GM18873 (cell line): ENCODE data around the gene G2E3.
"Not testable (repeated sequence)": the region's sequence is repeated elsewhere in the genome, so short reads cannot be mapped to it uniquely, and the experiment has no call there.

ENCODE experiments used
- ATAC-seq: cut with Tn5 transposase; IDR thresholded peaks from one replicate; pipeline ENCODE4 v1.9.1; 2021; ENCODE audit warnings: mild to moderate bottlenecking, moderate library complexity, moderate number of reproducible peaks; ENCODE audit not compliant: unreplicated experiment, low FRiP score

Gene G2E3

DNA sequence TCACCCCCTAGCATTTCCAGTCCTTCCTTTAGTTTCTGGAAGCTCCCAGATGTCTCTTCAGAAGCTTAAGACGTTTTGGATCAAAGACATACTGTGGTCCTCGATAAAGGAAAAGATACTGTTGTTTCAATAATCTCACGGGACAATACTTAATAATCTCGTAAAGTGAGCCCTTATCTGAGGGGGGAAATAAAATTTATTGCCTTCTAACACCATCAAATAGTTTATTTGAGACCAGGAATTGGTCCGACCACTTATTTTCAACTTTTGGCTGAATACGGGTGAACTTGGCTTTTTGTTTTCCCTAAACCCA, 640 bp upstream of the G2E3 start:
- no peak for ATAC-seq

DNA sequence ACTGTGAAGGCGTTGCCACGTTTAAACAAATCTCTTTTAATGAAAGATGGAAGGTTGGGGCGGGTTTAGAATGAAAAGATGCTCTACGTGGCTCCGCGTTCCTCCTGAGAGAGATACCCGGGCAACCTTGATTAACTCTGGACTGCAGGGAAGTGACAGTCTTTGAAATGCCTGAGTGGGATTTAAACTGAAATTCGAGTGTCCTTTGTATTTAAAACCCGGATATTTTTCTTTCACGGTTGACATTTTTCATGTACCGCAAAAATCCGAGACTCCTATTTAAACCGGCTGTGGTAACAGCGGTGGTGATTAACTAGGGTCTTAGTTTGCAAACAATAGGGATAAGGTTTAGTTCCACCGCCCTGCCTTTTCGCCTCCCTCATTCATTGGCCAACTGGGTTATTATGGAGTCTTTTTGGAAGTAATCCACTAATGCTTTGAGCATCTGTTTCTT, 707 bp downstream of the G2E3 start:
- no peak for ATAC-seq

DNA sequence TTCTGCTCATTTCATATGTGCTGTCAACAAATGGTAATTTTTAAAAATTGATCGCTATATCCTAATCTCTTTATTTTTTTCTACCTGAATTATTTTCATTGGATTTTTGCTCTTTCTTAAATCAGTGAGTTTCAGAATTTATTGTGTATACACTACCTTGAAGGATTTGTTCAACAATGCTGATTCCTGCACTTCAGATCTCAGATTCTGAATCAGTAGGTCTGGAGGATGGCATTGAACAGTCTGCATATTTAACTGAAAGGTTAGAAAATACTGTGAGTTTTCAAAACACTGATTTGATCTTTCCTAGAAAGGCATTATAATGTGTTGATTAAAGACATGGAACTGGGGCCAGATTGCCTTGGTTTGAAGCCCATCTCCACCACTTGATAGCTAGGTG, 1.6 kb downstream of the G2E3 start:
- ATAC-seq, result no peak

DNA sequence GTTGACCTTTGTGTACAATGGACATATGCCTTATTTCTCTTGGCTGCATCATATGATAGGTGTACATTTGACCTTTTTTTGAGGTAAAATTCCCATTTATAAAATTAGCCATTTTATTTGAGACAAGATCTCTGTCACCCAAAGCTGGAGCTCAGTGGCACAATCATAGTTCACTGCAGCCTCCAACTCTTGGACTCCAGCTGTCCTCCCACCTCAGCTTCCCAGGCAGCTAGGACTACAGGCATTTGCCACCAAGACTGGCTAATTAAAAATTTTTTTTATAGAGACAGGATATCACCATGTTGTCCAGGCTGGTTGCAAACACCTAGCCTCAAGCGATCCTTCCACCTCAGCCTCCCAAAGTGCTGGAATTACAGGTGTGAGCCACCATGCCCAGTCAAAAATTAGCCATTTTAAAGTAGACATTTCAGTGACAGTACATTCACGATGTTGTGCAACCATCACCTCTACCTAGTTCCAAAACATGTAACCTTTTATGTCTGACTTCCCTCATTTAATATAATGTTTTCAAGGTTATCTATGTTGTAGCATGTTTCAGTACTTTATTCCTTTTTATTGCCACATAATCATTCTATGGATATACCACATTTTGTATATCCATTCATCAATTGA, 5.4 kb downstream of the G2E3 start:
- no peak for ATAC-seq

DNA sequence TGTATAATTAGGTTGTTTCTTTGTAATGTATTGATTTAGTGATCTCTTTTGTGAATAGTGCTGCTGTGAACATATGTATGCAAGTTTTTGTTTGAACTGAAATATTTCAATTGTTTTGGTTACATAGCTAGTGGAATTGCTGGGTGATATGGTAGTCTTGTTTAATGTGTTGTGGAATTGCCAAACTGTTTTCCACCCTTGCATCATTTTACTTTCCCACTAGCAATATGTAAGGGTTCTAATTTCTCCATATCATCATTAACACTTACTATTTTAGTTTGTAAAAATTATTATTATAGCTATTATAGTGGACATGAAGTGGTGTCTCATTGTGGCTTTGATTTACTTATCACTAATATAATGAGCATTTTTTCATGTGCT, 5.9 kb downstream of the G2E3 start:
- ATAC-seq, result no peak

DNA sequence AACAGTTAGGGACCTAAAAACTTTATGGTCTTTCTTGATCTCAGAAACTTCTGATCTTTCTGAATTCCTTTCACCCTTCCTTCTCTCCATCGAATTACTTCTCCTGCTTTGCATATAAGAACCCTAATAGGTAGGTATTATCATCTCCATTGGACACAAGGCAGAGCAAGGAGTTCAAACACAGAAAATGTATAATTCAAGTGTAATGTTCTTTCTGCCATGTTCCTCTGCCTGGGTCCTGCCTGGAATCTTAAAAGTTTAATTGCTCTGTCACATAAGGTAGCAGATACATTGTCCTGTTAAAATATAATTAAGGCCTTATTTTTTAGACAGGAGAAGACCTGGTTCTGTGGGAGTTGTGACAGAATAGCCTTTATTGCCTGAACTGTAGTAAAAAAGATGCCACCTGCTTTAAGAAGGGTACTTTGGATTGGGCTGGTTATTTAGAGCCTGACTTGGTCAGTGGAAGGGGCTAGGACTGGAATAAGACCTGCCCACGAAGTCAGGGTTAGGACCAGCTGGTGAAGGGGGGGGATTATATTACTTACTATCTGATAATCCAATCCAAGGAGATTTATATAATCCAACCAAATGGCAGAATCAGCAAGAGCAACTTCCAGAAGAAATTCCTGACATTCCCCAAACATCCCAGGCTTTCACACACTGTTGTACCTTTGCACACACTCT, 10.4 kb downstream of the G2E3 start:
- no peak for ATAC-seq

DNA sequence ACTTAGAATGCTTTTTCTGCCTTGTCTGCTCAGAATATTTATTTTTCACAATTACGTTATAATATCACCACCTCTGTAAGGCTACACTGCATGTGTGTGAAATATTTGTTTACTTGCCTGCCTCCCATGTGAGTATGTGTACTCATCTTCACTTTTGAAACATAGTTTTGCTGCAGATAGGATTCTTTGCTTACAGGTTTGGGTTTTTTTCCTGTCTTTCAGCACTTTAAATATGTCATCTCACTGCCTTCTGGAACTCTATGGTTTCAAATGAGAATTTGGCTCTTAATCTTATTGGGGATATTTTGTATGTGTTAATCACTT, 10.9 kb downstream of the G2E3 start:
- ATAC-seq, result no peak

DNA sequence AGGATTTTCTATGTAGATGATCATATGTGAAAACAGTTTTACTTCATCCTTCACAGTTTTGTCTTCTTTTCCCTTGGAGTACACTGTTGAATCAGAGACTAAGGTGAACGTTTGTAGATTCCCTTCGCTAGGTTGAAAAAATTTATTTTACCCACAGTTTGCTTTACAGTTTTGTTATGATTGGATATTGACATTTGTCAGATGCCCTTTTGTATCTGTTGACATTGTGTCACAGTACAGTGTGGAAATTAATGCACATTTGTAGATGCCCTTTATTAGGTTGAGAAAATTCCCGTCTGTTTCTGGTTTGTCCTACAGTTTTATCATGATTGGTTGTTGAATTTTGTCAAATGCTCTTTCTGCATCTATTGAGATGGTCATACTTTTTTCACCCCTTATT, 13.3 kb downstream of the G2E3 start:
- no peak for ATAC-seq

DNA sequence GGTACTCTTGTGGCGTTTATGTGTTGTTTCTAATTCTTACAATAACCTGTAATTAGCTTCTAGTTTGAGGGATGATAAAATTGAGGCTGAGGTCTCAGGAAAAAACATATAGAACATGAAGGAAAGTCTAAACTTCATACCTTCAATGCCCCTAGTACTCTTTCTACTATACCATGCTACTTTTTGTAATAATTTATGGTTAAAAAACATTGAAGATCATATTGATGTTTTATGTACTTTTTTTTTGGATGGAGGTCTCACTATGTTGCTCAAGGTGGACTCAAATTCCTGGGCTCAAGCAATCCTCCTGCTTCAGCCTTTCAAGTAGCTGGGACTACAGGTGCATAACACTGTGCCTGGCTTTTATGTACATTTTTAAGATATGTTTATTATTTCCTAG, 13.8 kb downstream of the G2E3 start:
- ATAC-seq, result no peak

DNA sequence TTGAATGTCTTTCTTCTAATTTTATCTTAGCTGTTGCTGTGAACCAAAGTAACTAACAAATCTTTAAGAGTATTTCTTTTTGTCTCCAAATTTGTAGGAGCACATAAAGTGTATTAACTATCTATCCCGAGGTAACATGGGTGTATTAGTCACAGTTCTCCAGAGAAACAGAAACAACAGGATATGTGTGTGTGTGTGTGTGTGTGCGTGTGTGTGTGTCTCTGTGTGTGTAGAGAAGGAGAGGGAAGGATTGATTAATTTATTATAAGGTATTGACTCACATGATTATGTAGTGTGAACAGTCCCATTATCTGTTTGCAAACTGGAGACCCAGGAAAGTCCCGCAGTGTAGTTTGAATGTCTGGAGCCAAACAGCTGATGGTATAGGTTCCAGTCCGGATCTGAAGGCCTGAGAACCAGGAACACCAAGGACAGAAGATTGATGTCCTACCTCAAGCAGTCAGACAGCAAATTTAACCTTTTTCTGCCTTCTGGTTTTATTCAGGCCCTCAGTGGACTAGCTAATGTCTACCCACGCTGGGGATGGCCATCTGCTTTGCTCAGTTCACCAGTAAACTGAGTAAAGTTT, 14.4 kb downstream of the G2E3 start:
- no peak for ATAC-seq

DNA sequence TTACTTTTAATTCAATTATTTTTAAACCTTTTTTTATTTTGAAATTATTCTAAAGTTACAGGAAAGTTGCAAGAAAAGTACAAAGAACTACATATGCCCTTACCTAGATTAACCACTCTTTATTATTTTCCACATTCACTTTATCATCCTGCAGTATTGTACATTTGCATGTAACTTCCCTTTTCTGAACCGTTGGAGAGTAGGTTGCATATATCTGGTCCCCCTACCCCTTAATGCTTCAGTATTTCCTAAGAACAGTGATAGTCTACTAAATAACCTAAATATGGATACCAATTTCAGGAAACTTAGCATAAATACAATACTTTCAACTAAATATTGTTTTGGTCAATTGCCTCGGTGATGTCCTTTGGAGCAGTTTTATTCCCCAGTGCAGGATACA, 15.0 kb downstream of the G2E3 start:
- ATAC-seq, result no peak

DNA sequence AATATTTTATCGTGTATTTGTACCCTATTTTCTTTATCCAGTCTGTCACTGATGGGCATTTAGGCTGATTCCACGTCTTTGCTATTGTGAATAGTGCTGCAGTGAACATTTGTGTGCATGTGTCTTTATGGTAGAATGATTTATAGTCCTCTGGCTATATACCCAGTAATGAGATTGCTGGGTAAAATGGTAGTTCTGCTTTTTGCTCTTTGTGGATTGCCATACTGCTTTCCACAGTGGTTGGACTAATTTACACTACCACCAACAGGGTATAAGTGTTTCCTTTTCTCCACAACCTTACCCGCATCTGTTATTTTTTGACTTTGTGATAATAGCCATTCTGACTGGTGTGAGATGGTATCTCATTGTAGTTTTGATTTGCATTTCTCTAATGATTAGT, 15.8 kb downstream of the G2E3 start:
- not testable (repeated sequence) for ATAC-seq

DNA sequence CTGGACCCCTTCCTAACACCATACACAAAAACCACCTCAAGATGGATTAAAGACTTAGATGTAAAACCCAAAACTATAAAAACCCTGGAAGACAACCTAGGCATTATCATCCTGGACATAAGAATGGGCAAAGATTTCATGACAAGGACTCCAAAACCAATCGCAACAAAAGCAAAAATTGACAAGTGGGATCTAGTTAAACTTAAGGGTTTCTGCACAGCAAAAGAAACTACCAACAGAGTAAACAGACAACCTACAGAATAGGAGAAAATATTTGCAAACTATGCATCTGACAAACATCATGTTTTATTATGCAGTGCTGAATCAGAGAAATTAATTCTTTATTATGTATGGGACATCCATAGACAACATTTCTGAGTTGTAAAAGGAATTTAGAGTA, 17.4 kb downstream of the G2E3 start:
- ATAC-seq, result not testable (repeated sequence)

DNA sequence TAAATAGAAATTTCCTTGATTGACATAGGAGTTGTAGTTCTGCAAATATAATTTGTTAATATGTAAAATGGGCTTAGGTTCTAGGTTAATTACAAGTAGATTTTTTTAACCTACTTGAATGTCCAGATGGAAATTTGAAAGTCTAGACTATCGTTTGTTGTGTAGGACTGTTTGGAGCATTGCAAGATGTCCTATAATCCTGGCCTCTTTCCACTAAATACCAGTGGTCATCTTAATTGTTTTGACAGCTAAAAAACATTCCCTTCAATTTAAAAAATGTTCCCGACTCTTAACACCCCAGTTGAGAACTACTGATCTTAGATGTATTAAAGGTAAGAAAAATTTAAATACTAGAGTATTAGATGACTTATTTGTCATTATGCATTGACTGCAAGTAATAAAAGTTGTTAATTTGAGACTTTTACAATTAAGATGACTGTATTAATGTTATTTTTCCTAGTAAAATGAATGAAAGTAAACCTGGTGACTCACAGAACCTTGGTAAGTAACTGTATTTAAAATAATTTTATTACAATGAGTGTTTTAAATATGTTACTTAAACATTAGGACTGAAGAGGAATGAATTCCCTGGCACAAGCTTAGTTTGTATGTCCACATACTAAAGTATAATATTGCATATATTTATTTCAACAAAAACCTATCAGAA, 21.8 kb downstream of the G2E3 start:
- ATAC-seq, result no peak

DNA sequence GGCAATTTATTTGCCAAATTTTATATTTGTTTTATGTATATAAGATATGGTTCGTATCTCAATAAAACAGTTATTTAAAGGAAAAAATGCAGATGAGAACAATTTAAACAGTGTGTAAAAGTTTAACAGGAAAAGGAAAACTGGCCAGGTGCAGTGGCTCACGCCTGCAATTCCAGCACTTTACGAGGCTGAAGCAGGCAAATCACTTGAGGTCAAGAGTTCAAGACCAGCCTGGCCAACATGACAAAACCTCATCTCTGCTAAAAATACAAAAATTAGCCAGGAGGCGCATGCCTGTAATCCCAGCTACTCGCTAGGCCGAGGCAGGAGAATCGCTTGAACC, 22.3 kb downstream of the G2E3 start:
- no peak for ATAC-seq

DNA sequence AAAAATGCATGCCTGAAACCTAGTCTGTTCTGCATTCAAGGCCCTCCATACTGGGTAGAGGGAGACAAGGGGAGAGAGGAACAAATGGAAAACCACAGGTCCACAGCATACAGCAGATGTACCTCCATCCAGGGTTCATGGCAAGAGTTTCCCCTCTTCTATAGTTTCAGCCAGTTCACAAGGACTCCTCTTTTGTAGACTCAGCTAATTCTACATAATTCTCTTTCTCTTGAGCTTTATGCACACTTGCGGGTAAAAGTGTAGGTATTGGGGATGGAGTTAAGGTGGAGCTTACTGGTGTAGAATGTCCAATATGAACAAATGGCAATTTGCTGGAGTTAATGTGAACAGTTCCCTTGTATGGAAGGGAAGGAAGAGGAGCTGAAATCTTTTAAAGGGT, 23.4 kb downstream of the G2E3 start:
- ATAC-seq, result no peak

DNA sequence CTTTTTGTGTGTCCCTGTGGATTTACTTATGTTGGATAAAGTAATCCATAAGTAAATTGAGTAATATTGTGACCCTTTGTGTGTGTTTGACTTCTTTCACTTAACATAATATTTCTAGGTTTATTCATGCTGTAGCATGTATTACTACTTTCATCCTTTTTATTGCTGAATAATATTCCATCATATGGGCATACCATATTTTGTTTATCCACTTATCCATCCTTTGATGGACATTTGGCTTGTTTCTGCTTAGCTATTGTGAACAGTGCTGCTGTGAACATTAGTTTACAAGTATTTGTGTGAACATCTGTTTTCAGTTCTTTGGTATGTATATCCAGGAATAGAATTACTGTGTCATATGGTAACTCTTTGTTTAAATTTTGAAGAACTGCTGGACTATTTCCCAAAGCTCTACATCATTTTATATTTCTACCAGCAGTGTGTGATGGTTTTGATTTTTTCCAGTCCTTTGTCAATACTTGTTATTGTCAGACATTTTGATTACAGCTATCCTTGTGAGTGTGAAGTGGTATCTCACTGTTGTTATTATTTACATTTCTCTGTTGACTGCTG, 25.2 kb downstream of the G2E3 start:
- ATAC-seq, result no peak

DNA sequence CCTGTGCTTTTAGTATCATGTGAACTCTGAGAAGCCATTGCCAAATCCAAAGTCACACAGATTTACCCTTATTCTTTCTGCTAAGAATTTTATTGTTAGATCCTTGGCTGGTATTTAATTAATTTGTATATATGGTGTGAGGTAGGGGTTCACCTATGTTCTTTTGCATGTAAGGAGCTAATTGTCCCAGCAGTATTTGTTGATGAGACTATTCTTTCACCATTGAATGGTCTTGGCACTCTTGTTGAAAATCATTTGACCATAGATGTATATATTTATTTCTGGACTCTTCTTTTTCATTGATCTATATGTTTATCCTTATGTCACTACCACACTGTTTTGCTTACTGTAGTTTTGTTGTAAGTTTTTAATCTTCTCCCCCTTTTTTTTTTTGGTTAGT, 26.2 kb downstream of the G2E3 start:
- ATAC-seq, result no peak

DNA sequence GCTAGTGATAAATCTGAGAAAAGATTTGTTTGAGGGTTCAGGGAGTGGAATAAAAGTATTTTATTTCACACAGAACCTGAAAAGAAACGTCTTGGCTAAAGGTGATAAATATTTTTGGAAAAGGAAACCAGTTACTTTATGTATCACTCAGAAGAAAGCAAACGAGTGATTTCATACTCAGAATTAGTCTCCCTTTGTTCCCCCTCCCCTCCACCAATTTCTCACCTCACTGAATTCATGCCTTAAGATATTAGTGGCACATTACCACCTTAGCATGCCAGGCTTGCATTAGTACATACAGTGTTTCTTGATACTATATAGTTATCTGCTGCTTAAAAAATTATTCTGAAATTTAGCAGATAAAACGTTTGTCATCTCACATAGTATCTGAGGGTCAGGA, 28.2 kb downstream of the G2E3 start:
- ATAC-seq, result no peak

DNA sequence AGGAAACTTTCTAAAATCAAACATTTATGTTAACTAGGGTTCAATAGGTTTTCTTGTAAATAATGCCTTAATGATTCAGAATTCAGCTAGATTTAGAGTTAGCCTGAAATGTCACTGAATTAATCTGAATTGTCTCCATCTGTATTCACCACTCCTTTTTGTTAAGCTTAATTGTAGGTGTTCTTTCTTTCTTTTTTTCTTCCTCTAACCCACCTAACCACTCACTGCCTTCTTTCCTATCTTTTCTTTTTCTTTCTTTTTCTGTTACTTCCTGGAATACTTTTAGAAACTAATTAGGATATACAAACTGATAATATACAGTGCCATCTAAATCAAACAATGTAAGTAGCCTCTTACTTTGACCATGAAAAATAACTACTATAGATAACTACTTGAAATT, 29.9 kb downstream of the G2E3 start:
- no peak for ATAC-seq

DNA sequence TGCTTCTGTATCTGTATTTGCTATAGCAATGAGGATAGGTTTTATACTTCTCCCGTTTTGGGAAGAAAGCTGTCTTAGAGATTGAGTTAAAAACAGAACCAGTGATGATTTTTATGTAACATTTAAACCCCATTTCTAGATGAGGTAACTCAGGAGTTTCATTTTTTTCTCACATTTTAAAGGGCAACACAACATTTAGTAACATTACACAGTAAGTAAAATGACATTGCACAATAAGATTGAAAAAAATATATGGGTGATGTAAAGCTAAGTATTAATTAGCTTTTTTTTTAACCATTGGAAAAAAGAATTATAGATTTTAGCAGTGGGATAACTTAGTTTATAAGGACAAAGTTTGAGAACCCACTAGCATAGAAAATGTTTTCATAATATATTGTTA, 38.0 kb downstream of the G2E3 start:
- no peak for ATAC-seq

DNA sequence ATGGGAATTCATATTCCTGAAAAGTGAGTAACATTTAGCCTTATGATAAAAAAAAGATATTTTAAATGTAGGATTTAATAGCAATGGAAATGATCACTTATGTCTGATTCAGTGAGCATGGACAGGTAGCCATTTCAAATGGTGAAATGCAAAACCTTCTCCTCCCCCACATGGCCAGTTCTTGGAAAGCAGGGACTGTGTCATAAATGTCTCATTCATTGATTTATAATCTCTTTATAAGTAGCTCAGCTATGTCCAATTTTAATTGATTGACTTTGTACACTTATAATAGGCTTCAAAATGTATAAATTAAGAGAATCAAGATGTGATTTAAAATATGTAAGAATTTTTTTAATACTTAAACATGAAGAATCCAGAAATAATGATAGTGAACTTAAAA, 38.5 kb downstream of the G2E3 start:
- ATAC-seq, result no peak
